K562 (cell line): ENCODE results near the gene LRRC58. TPM values are rescaled to one million over a fixed set of nuclear protein-coding genes. Genes with fewer than 3 reads are reported as not detected.

Source experiments
- ATAC-seq: fragments of 200-7000 bp; cut with Tn5 transposase; 3 replicates; pipeline ENCODE4 v1.9.1; 2020; ENCODE audit warnings: moderate library complexity
- BruUV-seq: library from RNA; stranded (reverse); fragments of 400-500 nt; replicated peaks from 2 replicates; lab custom pipeline; 2021; lab: Mats Ljungman, UMichigan
- CTCF ChIA-PET: fragments of 300-600 bp; formaldehyde crosslinking; extraction: SDS; loops from one replicate; lab custom pipeline; 2021; ENCODE audit warnings: low intra/inter-chr PET ratio; lab: Yijun Ruan, JAX
- POLR2A ChIA-PET: fragments of 300-600, 350-650 bp; sonication (Branson Sonifier 250); formaldehyde crosslinking; extraction: SDS; loops from one replicate; lab custom pipeline; 2021; ENCODE audit warnings: antibody characterized with exemption, inconsistent platforms; lab: Yijun Ruan, JAX
- DNase-seq, 4 experiments: peaks; one replicate each; pipeline versions ENCODE4 v3.0.0 to v3.0.0-alpha.2; 2011 to 2018; ENCODE audit warnings: low spot score in 3 of 4, mixed read lengths in 3 of 4; ENCODE audit errors: extremely low read depth in 1 of 4
- FAIRE-seq: peaks from 2 replicates; lab custom pipeline; 2011; peaks lifted over from hg19 to GRCh38; lab: Jason Lieb, UNC
- H2AFZ ChIP-seq: 2 replicates; pipeline ENCODE4 v1.6.0; 2011; ENCODE audit warnings: low read depth, low read length, control low read depth, inconsistent platforms
- H3K27ac ChIP-seq: fragments of 200-600 bp; 3 replicates; pipeline ENCODE4 v1.8.0; 2011; ENCODE audit warnings: low read depth, mild to moderate bottlenecking, control low read depth, inconsistent platforms, low read length, moderate library complexity, mixed read lengths; ENCODE audit errors: extremely low read depth
- H3K27me3 ChIP-seq, 2 experiments: fragments of 300-600 bp in 1 of 2; 2 replicates in 1 of 2; 3 replicates in 1 of 2; pipeline versions ENCODE4 v1.6.0 to v1.8.0; 2011; ENCODE audit warnings: inconsistent platforms in 2 of 2, low read length in 2 of 2, mild to moderate bottlenecking in 1 of 2, mixed read lengths in 1 of 2, moderate library complexity in 1 of 2; ENCODE audit not compliant: control insufficient read depth in 2 of 2, insufficient read depth in 2 of 2
- H3K36me3 ChIP-seq: fragments of 300-600 bp; 3 replicates; pipeline ENCODE4 v1.8.0; 2011; ENCODE audit warnings: mild to moderate bottlenecking, low read length, inconsistent platforms; ENCODE audit not compliant: control insufficient read depth, insufficient read depth
- H3K4me1 ChIP-seq, 2 experiments: fragments of 200-600 bp in 1 of 2; replicated peaks in 1 of 2; 2 replicates in 1 of 2; 3 replicates in 1 of 2; pipeline versions ENCODE4 v1.5.1 to v1.8.0; 2011; ENCODE audit warnings: inconsistent platforms in 2 of 2, low read length in 2 of 2, mild to moderate bottlenecking in 1 of 2, mixed read lengths in 1 of 2, moderate library complexity in 1 of 2; ENCODE audit not compliant: control insufficient read depth in 2 of 2, insufficient read depth in 2 of 2
- H3K4me2 ChIP-seq: 2 replicates; pipeline ENCODE4 v1.6.1; 2011; ENCODE audit warnings: low read length, control low read depth, inconsistent platforms, mixed read lengths; ENCODE audit not compliant: insufficient read depth
- H3K4me3 ChIP-seq: fragments of 200-600 bp; sonication (generic), shearing (Covaris generic); 2 replicates; pipeline ENCODE4 v1.5.1; 2016; ENCODE audit warnings: control low read depth, inconsistent platforms
- H3K79me2 ChIP-seq: fragments of 200-600 bp; 3 replicates; pipeline ENCODE4 v1.8.0; 2011; ENCODE audit warnings: low read length, inconsistent platforms; ENCODE audit not compliant: control insufficient read depth, insufficient read depth
- H3K9ac ChIP-seq, 2 experiments: 2 replicates each; pipeline versions ENCODE4 v1.6.0 to v1.6.1; 2011; ENCODE audit warnings: low read depth in 2 of 2, low read length in 2 of 2, control low read depth in 1 of 2, inconsistent platforms in 1 of 2, mild to moderate bottlenecking in 1 of 2, mixed read lengths in 1 of 2; ENCODE audit not compliant: insufficient read depth in 1 of 2
- H3K9me1 ChIP-seq: one replicate; pipeline ENCODE4 v1.6.0; 2011; ENCODE audit warnings: inconsistent platforms, mild to moderate bottlenecking, low read length, moderate library complexity; ENCODE audit not compliant: control insufficient read depth, insufficient read depth
- H3K9me3 ChIP-seq: replicated peaks from 2 replicates; pipeline ENCODE4 v1.5.1; 2011; ENCODE audit warnings: low read depth, low read length, inconsistent platforms; ENCODE audit not compliant: control insufficient read depth, insufficient read depth
- H4K20me1 ChIP-seq: replicated peaks from 2 replicates; pipeline ENCODE4 v1.6.1; 2011; ENCODE audit warnings: low read length, inconsistent platforms, mixed read lengths; ENCODE audit not compliant: control insufficient read depth, insufficient read depth
- CHD1 ChIP-seq: fragments of 200-600 bp; sonication (generic); IDR thresholded peaks from one replicate; pipeline ENCODE4 v1.6.1; 2012; ENCODE audit warnings: mild to moderate bottlenecking, moderate library complexity, low read length, inconsistent platforms
- EZH2 ChIP-seq: IDR thresholded peaks from 2 replicates; pipeline ENCODE4 v1.6.1; 2012; ENCODE audit warnings: low read depth, mild to moderate bottlenecking, inconsistent platforms, low read length, borderline replicate concordance
- NFIX ChIP-seq: fragments of 250-450 bp; sonication (Bioruptor Pico); IDR thresholded peaks from 2 replicates; pipeline ENCODE4 v1.4.0; 2020; ENCODE audit warnings: low read depth, mild to moderate bottlenecking, moderate library complexity
- TAF15 ChIP-seq: fragments of 200-400 bp; formaldehyde crosslinking; IDR thresholded peaks from 2 replicates; pipeline ENCODE4 v1.6.1; 2017; ENCODE audit warnings: mild to moderate bottlenecking, low read depth, low read length, moderate library complexity
- ZNF318 ChIP-seq, 2 experiments: fragments of 450-650 bp; IDR thresholded peaks; 2 replicates each; pipeline ENCODE4 v1.6.1; 2016; ENCODE audit warnings: mild to moderate bottlenecking in 2 of 2, borderline replicate concordance in 1 of 2, low read depth in 1 of 2, moderate library complexity in 1 of 2
- ZNF408 ChIP-seq: fragments of 250-450 bp; sonication (Bioruptor Pico); IDR thresholded peaks from 2 replicates; pipeline ENCODE4 v1.4.0; 2020; ENCODE audit warnings: low read depth, mild to moderate bottlenecking, moderate library complexity
- WGBS: fragments of 100-300 bp; shearing (Covaris generic); methylation state at CpG from one replicate; pipeline ENCODE4 v1.1.6; 2016; ENCODE audit warnings: low coverage, mixed read lengths; ENCODE audit not compliant: insufficient coverage; ENCODE audit errors: missing lambda C conversion rate; 5-methylcytosine and 5-hydroxymethylcytosine counted together
- in situ Hi-C: fragments of 300-500 bp; cut with MboI; formaldehyde crosslinking; loops from 4 replicates; pipeline ENCODE4 v1.15.0; 2018; ENCODE audit warnings: inconsistent platforms, mixed read lengths
- intact Hi-C: fragments of 100-400 bp; cut with micrococcal nuclease; formaldehyde crosslinking; loops from 2 replicates; pipeline ENCODE4 v1.14.2; 2022
- polyA plus RNA-seq, 8 experiments: library from polyadenylated mRNA; depleted of rRNA in 4 of 8; stranded (reverse) in 5 of 8; unstranded in 3 of 8; fragments of >200 nt; fragmentation: Nextera tagmentation in 2 of 8; fragmentation: Illumina TruSeq in 1 of 8; extraction: Ambion mirVana in 2 of 8; extraction: Trizol in 1 of 8; gene quantifications; 2 replicates each; pipeline versions ENCODE4 v1.2.1 to v1.2.3, GENCODE V29; 2011 to 2014; ENCODE audit warnings: inconsistent platforms in 1 of 8, missing spikeins in 1 of 8
- total RNA-seq, 7 experiments: library from RNA; depleted of rRNA in 6 of 7; stranded (reverse); fragments of >200 nt in 6 of 7; fragmentation: Illumina TruSeq in 2 of 7; extraction: Trizol in 2 of 7; gene quantifications; 2 replicates each; pipeline versions ENCODE4 v1.2.1 to v1.2.3, GENCODE V29; 2011 to 2021; ENCODE audit warnings: low replicate concordance in 1 of 7

The LRRC58 gene
- total and polyA plus RNA-seq, 9 of the 15 experiments (the other 6 are each of a cell fraction or from before 2014, with no cell fraction given): 5.6 to 26.6 (median 14.8) TPM

DNA sequence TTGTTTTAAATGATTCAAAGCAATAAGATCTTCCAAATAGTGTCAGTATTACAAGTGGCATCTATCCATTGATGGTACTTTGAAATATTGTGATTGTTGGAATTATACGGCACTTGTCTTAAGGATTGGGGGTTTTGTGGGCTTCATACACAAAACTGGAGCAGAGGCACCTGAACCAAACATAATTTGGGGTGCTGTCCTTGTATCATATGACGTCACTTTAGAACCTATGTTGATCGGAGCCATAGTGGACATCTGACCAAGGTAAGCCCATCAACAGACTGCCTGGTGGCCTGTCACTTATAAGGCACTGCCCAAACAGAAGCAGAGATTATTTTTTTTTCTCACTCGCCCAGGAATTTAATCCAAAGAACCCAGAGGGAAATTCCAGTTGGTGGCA, 2.9 kb upstream of the LRRC58 start:
- no peak for TF ChIP-seq NFIX (CRISPR knock-in tag)
- no peak for TF ChIP-seq TAF15
- TF ChIP-seq ZNF408: no peak
- TF ChIP-seq ZNF318 (IDR thresholded peaks at IDR 0.05; ENCODE audit: borderline replicate concordance in 1 of 2, low read depth in 1 of 2): no peak
- no peak for TF ChIP-seq CHD1
- TF ChIP-seq EZH2: no peak
- ATAC-seq (no peak), DNase-seq (no peak), FAIRE-seq (no peak)
- intact Hi-C loops: no loop called here
- Histone ChIP-seq H4K20me1 (no peaks in the 10 kb centered on the region), H2AFZ (no peak overlapping the region), H3K9me1 (no peaks in the 10 kb centered on the region), H3K36me3 (peaks cover 1% of the 10 kb centered on the region; the same call in 1 of the 3 replicates), H3K27ac (no peak overlapping the region), H3K4me1 (peaks cover 6 to 20% of the 10 kb centered on the region in 2 experiments; a peak in 4 of 5 replicates), H3K4me3 (no peak overlapping the region), H3K9me3 (no peaks in the 10 kb centered on the region), H3K79me2 (peaks cover 29% of the 10 kb centered on the region), H3K27me3 (no peaks in the 10 kb centered on the region; a peak in 1 of 5 replicates), H3K4me2 (no peak overlapping the region), H3K9ac (no peak overlapping the region)
- 80% methylated on average over 4 of the region's 4 CpGs for WGBS
- in situ Hi-C loops: no loop called here
- ChIA-PET CTCF (no interaction called here), POLR2A (no interaction called here)
- no TSS peak for BruUV-seq
